Liver (tissue), 3 donors: ENCODE results near the gene BACH1.

Experiments used
- GABPA ChIP-seq, 2 donors: IDR thresholded peaks in 1 of 2; conservative IDR thresholded peaks in 1 of 2; 2 replicates each; pipeline ENCODE4 v1.6.1; 2016; ENCODE audit warnings: antibody characterized with exemption in 2 of 2, mild to moderate bottlenecking in 1 of 2, moderate library complexity in 1 of 2
- RAD21 ChIP-seq, 2 donors: IDR thresholded peaks; 2 replicates each; pipeline ENCODE4 v1.6.1; 2016; ENCODE audit warnings: antibody characterized with exemption in 2 of 2, mild to moderate bottlenecking in 2 of 2
- TAF1 ChIP-seq: conservative IDR thresholded peaks from 2 replicates; pipeline ENCODE4 v1.6.1; 2016; ENCODE audit warnings: antibody characterized with exemption, mild to moderate bottlenecking
- YY1 ChIP-seq: IDR thresholded peaks from 2 replicates; pipeline ENCODE4 v1.6.1; 2016; ENCODE audit warnings: antibody characterized with exemption, mild to moderate bottlenecking
- TF ChIP-seq, protein P1 (sequence below): fragments of 150-350 bp; IDR thresholded peaks from 2 replicates; pipeline ENCODE4 v1.5.1; 2017; ENCODE audit warnings: improper control_type of control experiment, low read depth, low read length; ENCODE audit not compliant: missing input control
- donor health status: healthy.
- donor health status: healthy.

DNA sequence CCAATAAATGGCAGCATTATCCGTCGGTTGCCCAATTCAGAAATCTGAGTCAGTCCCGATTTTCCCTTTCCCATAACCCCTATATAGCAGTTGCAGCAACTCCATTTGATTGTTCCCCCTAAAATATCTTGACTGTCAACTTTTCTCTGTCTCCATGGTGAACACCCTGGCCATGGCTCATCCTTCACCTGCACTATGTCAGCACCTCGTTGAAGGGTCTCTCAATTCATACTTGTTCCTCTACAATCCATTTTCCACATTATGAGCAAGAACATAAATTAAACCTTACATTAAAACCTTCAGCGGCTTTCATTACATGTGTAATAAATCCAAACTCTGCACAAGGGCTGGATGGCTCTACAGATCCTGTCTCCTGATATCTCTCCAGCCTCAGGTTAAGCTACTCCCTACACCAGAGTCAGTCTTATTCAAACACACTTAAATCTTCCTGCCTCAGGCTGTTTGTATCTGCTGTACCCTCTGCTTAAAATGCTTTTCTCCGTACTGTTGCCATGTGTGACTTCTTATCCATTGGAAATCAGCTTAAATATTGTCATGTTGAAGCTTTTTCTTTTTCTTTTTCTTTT is 87.3 kb downstream of the BACH1 start:
- TF ChIP-seq, protein P1, sequence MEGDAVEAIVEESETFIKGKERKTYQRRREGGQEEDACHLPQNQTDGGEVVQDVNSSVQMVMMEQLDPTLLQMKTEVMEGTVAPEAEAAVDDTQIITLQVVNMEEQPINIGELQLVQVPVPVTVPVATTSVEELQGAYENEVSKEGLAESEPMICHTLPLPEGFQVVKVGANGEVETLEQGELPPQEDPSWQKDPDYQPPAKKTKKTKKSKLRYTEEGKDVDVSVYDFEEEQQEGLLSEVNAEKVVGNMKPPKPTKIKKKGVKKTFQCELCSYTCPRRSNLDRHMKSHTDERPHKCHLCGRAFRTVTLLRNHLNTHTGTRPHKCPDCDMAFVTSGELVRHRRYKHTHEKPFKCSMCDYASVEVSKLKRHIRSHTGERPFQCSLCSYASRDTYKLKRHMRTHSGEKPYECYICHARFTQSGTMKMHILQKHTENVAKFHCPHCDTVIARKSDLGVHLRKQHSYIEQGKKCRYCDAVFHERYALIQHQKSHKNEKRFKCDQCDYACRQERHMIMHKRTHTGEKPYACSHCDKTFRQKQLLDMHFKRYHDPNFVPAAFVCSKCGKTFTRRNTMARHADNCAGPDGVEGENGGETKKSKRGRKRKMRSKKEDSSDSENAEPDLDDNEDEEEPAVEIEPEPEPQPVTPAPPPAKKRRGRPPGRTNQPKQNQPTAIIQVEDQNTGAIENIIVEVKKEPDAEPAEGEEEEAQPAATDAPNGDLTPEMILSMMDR, result no peak
- TF ChIP-seq TAF1, result no peak
- TF ChIP-seq GABPA (IDR thresholded peaks at IDR 0.05 in 1 of 2, conservative IDR thresholded peaks at IDR 0.05 in 1 of 2), result no peak
- no peak for TF ChIP-seq YY1
- no peak for TF ChIP-seq RAD21 (IDR thresholded peaks at IDR 0.05)
